DND-41 (cell line): ENCODE results near the gene TGM6.

Experiments used
- EZH2 ChIP-seq: IDR thresholded peaks from 3 replicates; pipeline ENCODE4 v1.6.1; 2012; ENCODE audit warnings: borderline replicate concordance, low read depth, mild to moderate bottlenecking, moderate library complexity, low read length, inconsistent platforms; ENCODE audit not compliant: severe bottlenecking
- TF ChIP-seq, protein P1 (sequence below): IDR thresholded peaks from 2 replicates; pipeline ENCODE4 v1.5.1; 2012; ENCODE audit warnings: borderline replicate concordance, low read length, moderate library complexity, mild to moderate bottlenecking; ENCODE audit not compliant: poor library complexity, severe bottlenecking; ENCODE audit errors: extremely low read depth

DNA sequence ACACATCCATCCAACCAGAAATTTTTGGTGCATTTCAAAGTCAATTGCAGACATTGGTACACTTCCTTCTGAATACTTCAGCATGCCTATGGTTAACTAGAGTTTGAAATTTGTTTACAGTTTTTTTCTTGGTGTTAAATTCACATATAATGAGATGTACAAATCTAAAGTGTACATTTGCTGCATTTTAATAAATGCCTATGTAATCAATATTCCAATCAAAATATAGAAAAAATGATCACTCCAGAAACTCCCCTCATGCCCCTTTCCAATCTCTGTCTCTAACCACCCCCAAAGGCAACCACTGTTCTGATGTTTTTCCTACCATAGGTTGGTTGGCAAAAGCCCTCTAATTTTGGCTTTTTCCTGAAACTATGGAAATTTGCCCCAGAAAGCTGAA, 7.6 kb upstream of the TGM6 start:
- TF ChIP-seq, protein P1, sequence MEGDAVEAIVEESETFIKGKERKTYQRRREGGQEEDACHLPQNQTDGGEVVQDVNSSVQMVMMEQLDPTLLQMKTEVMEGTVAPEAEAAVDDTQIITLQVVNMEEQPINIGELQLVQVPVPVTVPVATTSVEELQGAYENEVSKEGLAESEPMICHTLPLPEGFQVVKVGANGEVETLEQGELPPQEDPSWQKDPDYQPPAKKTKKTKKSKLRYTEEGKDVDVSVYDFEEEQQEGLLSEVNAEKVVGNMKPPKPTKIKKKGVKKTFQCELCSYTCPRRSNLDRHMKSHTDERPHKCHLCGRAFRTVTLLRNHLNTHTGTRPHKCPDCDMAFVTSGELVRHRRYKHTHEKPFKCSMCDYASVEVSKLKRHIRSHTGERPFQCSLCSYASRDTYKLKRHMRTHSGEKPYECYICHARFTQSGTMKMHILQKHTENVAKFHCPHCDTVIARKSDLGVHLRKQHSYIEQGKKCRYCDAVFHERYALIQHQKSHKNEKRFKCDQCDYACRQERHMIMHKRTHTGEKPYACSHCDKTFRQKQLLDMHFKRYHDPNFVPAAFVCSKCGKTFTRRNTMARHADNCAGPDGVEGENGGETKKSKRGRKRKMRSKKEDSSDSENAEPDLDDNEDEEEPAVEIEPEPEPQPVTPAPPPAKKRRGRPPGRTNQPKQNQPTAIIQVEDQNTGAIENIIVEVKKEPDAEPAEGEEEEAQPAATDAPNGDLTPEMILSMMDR = no peak
- TF ChIP-seq EZH2 = no peak
